Prostate gland (tissue), 2 donors: ENCODE results near the gene PHF5A. TPM values are rescaled to one million over a fixed set of nuclear protein-coding genes. Genes with fewer than 3 reads are reported as not detected.

Source experiments
- DNase-seq: peaks from one replicate; pipeline ENCODE4 v3.0.0-alpha.2; 2019; ENCODE audit warnings: low spot score
- H3K27ac ChIP-seq, 2 donors: fragments of 200-600 bp; sonication (generic); 2 replicates each; pipeline ENCODE4 v1.5.1; 2017 to 2019
- H3K27me3 ChIP-seq: fragments of 200-600 bp; sonication (generic); replicated peaks from 2 replicates; pipeline ENCODE4 v1.5.1; 2019; ENCODE audit not compliant: insufficient read depth
- H3K36me3 ChIP-seq, 2 donors: fragments of 200-600 bp; sonication (generic); 1 replicate in 1 of 2; 2 replicates in 1 of 2; pipeline versions ENCODE4 v1.5.1 to v1.8.1; 2017 to 2019
- H3K4me1 ChIP-seq: fragments of 200-600 bp; sonication (generic); replicated peaks from 2 replicates; pipeline ENCODE4 v1.5.1; 2019
- H3K4me3 ChIP-seq, 2 donors: fragments of 200-600 bp; sonication (generic); 2 replicates each; pipeline ENCODE4 v1.5.1; 2017 to 2019
- H3K9me3 ChIP-seq: fragments of 200-600 bp; sonication (generic); 2 replicates; pipeline ENCODE4 v1.5.1; 2017
- CTCF ChIP-seq, 4 experiments: fragments of 200-600 bp in 2 of 4; fragments of 450-650 bp in 2 of 4; sonication (generic) in 2 of 4; IDR thresholded peaks; 1 replicate in 3 of 4; 2 replicates in 1 of 4; pipeline ENCODE4 v1.5.1; 2016 to 2019; ENCODE audit warnings: antibody characterized with exemption in 4 of 4, mild to moderate bottlenecking in 2 of 4, moderate library complexity in 2 of 4
- POLR2A ChIP-seq: fragments of 450-650 bp; IDR thresholded peaks from one replicate; pipeline ENCODE4 v1.6.1; 2016; ENCODE audit warnings: antibody characterized with exemption, mild to moderate bottlenecking
- POLR2AphosphoS5 ChIP-seq: sonication (generic); formaldehyde crosslinking; IDR thresholded peaks from one replicate; pipeline ENCODE4 v1.6.1; 2017; ENCODE audit warnings: antibody characterized with exemption
- WGBS: methylation state at CpG from one replicate; pipeline ENCODE4 v1.1.5; 2018; 5-methylcytosine and 5-hydroxymethylcytosine counted together
- intact Hi-C: fragments of 100-400 bp; cut with DNase I; formaldehyde crosslinking; loops from one replicate; pipeline ENCODE4 v1.14.2; 2022
- total RNA-seq, 2 donors: library from RNA; depleted of rRNA; stranded (reverse); fragments of >200 nt; gene quantifications; one replicate each; pipeline ENCODE4 v1.1.0, GENCODE V29; 2016

PHF5A gene
- total RNA-seq, 2 donors from 2014 or later, result 35.8 to 40.2 TPM

- H3K36me3 ChIP-seq, result peaks cover 4 to 8% of the 10 kb centered on the region in 2 donors
- H3K4me3 ChIP-seq, result no peak overlapping the region
- intact Hi-C loops, result no loop called here
- 80% methylated on average over 5 of the region's 6 CpGs for WGBS
- H3K27ac ChIP-seq, result no peak overlapping the region
- H3K9me3 ChIP-seq, result no peaks in the 10 kb centered on the region
- TF ChIP-seq POLR2AphosphoS5 (no peak), CTCF (IDR thresholded peaks at IDR 0.05) (no peak), POLR2A (no peak)
- H3K4me1 ChIP-seq, result peaks cover 2% of the 10 kb centered on the region
- H3K27me3 ChIP-seq, result no peaks in the 10 kb centered on the region
- DNase-seq, result no peak
Measured at GRCh38 chr22:41431656-41432055, 36.8 kb downstream of the PHF5A start.

GRCh38 chr22:41429951-41430332, 38.5 kb downstream of the PHF5A start:
- Histone ChIP-seq H3K27me3 (no peaks in the 10 kb centered on the region), H3K4me1 (peaks cover 4% of the 10 kb centered on the region), H3K36me3 (no peaks in the 10 kb centered on the region), H3K4me3 (no peak overlapping the region), H3K27ac (no peak overlapping the region), H3K9me3 (no peaks in the 10 kb centered on the region)
- intact Hi-C loops, result no loop called here
- over 99% methylated on average over 8 of the region's 8 CpGs for WGBS
- DNase-seq, result no peak
- no peak for TF ChIP-seq CTCF (IDR thresholded peaks at IDR 0.05)
- TF ChIP-seq POLR2A, result no peak
- no peak for TF ChIP-seq POLR2AphosphoS5

GRCh38 chr22:41429232-41429950, 39.1 kb downstream of the PHF5A start:
- no peak overlapping the region for H3K4me3 ChIP-seq
- no peak for DNase-seq
- no peaks in the 10 kb centered on the region for H3K36me3 ChIP-seq
- H3K27me3 ChIP-seq, result no peaks in the 10 kb centered on the region
- TF ChIP-seq POLR2A, result no peak
- no peak for TF ChIP-seq CTCF (IDR thresholded peaks at IDR 0.05)
- TF ChIP-seq POLR2AphosphoS5, result no peak
- peaks cover 4% of the 10 kb centered on the region for H3K4me1 ChIP-seq
- H3K27ac ChIP-seq, result no peak overlapping the region
- 90% methylated on average over 13 of the region's 13 CpGs for WGBS
- H3K9me3 ChIP-seq, result no peaks in the 10 kb centered on the region
- intact Hi-C loops, result no loop called here

GRCh38 chr22:41425660-41426365, 42.7 kb downstream of the PHF5A start:
- intact Hi-C loops, result no loop called here
- no peak overlapping the region for H3K27ac ChIP-seq
- no peaks in the 10 kb centered on the region for H3K9me3 ChIP-seq
- H3K27me3 ChIP-seq, result no peaks in the 10 kb centered on the region
- H3K4me1 ChIP-seq, result peaks cover 4% of the 10 kb centered on the region
- TF ChIP-seq POLR2A (no peak), CTCF (IDR thresholded peaks at IDR 0.05) (no peak), POLR2AphosphoS5 (no peak)
- H3K36me3 ChIP-seq, result no peaks in the 10 kb centered on the region
- DNase-seq, result no peak
- H3K4me3 ChIP-seq, result no peak overlapping the region
- 57% methylated on average over 9 of the region's 9 CpGs for WGBS
